NCI-H2081 treated with DMSO at 0.1 percent for 48 hours (cell line): ENCODE results near the gene MSGN1.
"Not testable (repeated sequence)": the region's sequence is repeated elsewhere in the genome, so short reads cannot be mapped to it uniquely, and the experiment has no call there.

Experiments
- DNase-seq: peaks from one replicate; lab custom pipeline; 2025; lab: John Stamatoyannopoulos, UW

The MSGN1 gene

DNA sequence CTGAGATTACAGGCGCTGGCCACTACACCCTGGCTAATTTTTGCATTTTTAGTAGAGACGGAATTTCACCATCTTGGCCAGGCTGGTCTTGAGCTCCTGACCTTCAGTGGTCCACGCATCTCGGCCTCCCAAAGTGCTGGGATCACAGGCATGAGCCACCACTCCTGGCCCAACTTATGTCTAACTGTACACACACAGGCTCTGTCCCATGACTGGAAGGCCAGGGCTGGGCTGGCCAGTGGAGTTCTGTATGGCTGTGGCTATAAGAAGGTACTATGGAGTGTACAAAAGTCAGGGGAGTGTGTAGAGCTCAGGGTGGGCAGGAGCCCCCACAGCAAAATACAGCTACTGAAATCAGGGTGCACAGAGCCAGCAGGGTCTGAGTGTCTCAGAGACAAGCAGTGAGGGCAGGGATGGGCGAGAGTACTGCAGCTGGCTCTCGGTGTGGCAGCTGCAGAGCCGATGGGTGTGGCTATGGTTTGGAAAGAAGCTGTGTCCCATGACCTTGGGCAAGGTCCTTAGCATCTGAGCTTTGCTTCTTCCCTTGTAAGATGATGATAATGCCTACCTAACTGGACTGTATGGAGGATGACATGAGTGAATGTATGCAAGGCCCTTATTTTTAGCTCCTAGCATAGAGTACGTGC is 10.4 kb upstream of the MSGN1 start:
- DNase-seq: no peak

DNA sequence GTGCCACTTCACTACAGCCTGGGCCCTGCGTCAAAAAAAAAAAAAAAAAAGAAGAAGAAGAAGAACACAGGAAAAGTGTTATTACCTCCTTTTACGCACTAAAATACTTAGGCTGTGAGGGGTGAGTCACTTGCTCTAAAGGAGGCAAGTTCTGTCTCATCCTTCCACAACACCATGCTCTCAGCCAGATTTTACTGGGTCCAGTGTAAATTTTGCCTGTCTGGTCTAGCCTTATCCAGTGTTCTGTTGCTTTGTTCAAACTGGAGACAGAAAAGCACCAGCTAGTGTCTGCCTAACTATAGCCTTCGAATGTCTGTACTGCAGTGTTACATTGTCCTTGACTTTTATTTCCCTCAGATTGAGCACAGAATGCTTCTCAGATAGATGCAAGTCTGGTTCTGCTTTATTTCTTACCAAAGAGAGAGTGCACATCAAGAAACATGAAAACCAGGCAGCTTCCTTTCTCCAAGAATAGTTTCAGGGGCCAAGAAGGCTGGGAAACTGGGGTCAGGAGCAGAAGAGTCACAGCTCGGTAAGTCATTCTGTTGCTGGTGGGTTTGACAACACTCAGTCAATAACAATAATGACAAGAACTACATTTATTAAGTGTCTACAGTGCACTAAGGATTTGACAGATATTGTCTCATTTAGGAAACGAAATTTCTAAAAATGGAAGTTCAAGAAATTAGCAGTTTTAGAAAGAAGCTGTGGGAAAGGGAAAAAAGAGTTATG is 3.1 kb upstream of the MSGN1 start:
- DNase-seq: no peak

DNA sequence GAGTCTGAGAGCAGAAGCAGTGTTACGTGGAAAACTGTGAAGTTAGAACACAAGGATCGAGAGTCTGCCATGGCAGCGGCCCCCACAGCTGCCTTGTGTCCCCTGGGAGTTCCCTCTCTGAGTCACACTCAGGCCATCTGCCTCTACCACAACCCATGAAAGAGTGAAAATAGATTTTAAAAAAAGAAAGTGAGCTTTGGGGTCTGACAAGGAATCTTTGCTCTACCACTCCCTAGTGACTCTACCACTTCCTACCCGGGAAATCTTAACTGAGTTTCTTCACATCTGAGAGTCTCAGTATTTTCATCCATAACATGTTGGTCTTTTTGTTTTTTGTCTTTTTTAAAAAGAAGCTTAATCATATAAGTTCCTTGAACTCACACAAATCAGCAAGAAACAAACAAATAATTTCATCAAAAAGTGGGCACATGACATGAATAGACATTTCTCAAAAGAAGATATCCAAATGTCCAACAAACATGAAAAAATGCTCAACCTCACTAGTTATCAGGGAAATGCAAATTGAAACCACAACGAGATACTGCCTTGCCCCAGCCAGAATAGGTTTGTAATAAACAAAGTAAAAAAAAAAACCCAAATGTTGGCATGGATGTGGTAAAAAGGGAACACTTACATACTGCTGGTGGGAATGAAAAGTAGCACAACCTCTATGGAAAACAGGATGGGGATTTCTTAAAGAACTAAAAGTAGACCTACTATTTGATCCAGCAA is 2.4 kb upstream of the MSGN1 start:
- no peak for DNase-seq

DNA sequence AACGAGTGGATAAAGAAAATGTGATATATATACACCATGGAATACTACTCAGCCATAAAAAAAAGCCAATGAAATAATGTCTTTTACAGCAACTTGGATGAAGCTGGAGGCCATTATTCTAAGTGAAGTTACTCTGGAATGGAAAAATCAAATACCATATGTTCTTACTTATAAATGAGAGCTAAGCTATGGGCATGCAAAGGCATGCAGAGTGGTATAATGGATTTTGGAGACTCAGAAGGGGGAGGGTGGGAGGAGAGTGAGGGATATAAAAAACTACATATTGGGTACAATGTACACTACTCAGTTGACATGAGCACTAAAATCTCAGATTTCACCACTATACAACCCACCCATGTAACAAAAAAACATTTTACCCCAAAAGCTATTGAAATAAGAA is 1.7 kb upstream of the MSGN1 start:
- DNase-seq: no peak

DNA sequence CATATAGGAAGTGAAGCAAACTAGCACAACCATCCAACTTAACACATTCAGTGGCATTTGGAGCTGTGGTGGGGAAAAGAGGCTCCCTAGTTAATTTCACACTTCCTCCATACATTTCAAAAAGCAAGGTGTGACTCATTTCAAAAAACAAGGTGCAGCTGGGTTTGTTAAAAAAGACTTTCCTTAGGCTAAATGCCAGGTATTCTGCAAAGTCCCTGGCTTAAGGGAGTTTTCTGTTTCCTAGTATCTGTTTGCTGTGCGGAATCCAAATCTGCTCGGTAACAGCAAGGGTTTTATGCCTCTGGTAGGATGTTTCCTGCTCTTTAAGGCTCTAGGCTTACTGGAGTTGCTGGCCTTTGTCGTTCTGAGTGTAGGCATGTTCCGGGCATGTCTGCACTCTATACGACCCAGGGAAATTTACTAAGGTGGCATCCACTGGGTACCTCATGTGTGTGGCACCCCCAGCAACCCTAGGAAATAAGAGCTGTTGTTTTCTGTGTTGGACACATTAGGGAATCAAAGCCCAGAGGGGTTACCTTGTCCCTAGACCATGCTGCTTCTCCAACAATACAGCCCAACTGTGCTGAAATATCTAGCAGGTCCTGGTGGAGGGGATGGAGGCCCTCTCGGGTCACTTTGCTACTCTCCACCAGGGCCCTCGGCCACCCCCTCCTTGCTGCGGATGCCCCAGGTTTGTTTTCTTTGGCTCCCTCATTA is 634 bp upstream of the MSGN1 start:
- no peak for DNase-seq

DNA sequence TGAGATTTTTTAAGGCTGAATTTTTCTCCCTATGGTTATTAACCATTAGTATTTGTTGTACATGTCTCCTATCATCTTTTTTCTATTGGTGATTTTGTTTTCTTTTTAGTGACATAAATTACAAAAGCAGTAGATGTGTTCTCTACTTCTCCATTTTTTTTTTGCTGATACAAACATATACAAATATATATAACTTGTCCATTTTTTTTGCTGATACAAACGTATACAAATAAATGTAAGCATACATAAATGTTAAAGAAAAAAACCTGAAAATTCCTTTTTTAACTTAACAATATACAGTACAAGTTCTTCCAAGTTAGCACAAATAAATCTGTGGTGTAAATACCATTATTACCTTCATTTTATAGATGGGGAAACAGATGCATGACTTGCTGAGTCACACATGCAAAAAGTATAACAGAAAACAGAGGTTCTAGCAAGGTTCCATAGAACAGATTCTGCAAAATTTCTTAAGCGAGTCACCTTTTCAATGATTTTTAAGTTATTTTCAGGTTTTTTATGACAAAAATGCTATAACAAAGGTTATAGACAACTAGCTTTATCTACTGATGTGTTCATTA is 2.1 kb downstream of the MSGN1 start:
- no peak for DNase-seq

DNA sequence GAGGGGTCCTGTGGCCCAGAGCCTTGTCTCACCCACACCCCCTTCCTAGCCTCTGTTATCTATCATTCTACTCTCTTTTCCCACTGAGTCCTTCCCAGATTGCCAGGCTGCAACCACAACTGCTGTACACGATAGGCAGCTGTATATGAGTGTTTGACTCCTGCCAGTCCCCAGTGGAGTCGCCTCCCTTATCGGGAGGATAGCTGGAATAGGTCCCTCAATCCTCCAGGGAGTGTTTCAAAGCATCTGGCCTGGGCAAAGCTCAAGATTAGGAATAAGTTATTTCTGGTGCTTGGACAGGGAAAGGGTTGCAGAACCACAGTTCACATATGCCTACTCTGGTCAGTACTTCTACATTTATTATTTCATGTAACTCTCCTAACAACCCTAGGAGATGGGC is 4.8 kb downstream of the MSGN1 start:
- no peak for DNase-seq

DNA sequence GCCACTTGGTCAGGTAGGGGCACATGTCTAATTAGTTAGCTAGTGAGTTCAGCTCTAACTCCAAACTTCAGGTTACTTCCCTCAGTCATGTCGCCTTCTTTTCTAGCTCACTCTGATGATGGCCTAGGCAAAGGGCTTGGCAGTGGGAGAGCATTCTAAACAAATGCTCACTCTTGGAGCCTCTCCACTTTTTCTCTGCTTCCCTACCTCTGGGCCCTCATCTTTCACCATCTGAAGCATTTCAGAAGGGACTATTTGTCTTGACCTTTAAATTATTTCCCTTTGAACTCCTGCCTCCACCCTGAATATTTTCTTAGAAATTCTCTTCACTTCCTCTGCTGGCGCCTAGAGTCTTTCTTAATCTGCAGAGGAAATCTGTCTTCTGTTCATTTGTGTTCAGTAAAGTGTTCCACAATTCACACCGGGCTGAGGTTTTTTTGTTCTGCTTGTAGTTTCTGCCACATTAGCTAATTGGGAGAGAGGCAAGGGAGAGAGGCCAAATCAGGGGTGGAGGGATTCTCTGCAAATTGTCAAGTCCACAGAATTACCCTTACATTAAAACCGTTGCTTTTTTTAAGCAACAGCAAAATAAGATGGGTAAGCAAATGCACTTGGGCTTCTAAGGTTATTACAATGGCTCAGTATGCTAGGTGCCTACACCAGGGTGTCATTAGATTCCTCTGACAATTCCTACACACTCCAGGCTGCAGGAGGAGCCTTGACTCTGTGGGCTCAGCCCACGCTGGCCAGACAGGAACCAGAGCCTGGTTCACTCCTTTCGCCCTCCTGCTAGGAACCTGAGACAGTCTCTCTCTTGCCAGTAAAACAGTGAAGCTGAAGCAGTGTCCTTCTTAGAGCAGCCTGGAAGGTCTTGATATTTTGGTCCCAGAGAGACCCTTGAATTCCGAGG is 5.5 kb downstream of the MSGN1 start:
- no peak for DNase-seq

DNA sequence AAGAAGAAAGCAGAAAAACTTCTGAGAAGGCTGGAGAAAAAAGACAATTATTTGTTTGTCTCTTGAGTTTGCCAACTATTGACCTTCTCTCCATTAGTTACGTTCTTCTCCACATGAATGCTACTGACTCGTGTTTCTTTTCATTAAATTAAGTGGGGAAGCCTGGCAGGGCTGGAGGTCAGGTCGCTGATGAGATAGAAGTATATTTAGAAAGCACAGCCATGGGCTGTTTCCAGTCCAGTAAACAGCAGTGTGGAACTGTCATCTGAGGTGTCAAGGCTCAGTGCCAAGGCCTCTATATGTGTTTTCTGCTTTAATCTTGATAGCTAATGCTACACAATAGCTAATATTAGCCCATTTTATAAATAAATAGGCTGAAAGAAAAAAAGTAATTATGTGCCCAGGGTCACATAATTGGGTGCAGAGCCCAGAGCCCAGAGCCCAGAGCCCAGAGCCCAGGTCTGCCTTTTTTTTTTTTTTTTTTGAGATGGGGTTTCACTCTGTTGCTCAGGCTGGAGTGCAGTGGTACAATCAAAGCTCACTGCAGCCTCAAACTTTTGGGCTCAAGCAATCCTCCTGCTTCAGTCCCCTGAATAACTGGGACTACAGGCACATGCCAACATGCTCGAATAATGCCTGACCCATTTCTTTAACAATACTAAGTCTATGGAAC is 6.3 kb downstream of the MSGN1 start:
- no peak for DNase-seq

DNA sequence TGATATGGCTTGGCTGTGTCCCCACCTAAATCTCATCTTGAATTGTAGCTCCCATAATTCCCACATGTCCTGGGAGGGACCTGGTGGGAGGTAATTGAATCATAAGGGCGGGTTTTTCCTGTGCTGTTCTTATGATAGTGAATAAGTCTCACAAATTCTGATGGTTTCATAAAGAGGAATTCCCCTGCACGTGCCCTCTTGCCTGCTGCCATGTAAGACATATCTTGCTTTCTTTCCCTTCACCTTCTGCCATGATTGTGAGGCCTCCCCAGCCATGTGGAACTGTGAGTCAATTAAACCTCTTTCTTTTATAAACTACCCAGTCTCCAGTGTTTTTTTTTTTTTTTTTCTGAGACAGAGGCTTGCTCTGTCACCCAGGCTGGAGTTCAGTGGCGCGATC is 7.4 kb downstream of the MSGN1 start:
- not testable (repeated sequence) for DNase-seq

DNA sequence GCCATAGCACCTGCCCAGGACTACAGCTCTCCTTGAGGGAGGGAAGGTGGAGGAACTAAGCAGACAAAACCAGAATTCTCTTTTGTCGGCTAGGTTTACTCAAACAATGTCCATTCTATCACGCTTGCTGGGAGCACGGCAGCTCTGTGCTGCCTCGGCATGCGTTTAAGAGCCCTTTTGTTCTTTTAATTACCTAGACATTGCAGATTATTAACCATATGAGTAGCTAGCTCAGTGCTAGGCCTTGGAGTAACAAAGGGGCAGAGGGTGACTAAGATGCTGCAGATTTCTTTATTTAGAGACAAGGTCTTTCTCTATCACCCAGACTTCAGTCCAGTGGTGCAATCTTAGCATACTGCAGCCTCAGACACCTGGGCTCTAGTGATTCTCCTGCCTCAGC is 11.1 kb downstream of the MSGN1 start:
- DNase-seq: no peak

DNA sequence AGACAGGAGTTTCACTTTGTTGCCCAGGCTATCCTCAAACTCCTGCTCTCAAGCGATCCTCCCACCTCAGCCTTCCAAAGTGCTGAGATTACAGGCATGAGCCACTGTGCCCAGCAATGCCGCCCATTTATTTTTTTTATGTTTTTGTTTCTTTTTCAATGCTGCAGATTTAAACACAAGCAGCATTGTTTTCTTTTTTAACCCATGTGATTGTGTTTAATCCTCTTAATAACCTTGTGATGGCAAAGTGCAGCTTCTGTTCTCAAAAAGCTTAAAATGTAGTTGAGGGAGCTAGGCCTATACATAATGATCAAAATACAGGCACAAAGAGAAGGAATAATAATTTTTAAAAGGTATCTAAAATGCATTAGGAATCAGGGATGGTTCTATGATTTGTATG is 11.5 kb downstream of the MSGN1 start:
- no peak for DNase-seq

DNA sequence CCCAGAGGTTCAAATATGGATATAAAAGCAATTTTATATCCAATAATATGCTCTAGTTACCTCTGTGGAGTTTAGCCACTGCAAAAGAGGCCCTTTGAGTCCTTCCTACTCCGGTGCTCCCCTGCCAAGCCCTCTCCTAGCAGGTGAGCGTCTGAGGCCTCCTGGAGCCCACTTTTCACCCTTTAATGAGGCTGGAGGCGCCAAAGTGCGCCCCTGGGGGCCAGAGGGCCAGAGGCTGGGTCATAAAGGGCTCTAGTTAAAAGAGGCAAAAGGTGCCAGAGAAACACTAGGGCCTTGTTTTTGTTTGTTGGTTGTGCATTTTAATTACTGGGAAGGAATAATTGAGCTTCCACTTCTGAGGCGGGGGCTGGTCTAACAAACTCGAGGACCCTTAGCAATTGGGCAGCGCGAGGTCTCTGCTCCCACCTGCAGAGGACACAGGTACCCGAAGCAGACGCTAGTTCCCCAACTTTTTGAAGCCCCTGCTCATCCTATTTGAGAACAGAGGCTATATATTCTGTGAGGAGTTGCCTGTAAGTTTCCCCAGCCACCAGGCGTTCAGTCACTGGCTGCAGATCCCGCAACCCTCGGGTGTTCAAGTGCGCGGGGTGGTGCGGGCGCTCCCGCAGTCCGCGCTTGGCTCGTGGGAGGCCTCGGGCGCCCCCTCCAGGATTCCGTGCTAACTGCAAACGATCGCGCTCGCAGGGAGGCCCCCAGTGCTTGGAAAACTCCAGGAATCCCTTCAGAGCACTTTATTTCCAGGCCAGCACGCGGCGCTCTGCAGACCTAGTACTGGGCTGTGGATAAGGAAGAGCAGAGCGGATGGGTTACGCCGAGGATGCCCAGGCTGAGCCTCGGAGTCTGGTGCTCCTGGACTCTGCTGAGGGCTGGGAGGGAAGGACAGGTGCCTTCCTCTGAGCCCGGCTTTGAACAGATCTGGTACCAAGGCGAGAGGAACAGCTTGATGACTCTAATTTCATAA is 14.1 kb downstream of the MSGN1 start:
- no peak for DNase-seq

DNA sequence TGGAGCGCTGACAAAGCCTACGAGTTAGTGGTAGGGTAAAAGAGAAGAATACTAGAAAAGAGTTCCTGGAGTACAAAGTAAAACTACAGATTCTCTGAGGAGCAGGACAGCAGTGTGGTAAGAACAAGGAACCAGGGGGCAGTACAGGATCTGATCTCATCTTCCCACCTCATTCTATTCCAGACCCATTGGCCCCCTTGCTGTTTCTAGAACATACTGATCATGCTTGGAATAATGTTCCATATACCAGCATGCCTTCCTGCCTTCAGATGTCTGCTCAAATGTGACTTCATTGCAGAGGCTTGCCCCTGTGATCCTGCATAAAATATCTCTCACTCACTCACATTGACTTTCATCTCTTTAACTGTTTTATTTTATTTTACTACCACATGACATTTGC is 19.3 kb downstream of the MSGN1 start:
- DNase-seq: no peak

DNA sequence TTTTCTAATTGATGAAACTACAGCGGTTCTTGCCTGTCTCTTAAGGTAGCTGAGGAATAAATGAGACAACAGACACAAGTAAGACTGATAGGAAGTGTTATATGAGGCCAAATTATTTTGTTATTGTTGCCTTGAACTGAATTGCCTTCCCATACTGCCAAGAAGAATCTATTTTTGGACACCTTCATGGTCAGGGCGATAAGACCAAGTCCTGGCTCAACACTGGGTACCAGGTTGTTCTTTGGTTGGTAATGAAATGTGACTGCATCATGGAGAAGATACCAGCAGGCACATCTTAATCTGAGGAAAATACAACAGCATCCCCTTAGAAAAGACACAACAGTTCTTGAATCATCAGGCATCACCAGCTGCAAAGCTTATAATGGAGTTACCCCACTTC is 23.7 kb downstream of the MSGN1 start:
- no peak for DNase-seq

DNA sequence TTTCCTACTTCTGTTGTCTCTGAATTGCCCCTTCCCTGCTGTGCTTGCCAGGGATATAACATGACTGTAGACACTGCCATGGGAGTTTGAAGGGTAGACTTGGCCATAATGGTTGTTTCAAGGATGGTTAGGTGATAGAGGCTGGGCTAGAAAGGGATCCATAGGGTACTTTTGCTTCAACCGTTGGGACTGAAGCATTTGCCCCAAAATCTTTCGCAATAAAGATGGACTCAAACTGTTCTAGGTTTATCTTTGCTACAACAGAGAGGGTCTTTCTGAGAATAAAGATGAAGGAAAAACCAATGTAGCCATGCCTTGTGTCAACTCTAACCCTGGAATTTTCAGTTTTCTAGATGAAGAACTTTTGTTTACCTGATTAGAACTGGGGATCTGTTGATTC is 27.2 kb downstream of the MSGN1 start:
- DNase-seq: no peak

DNA sequence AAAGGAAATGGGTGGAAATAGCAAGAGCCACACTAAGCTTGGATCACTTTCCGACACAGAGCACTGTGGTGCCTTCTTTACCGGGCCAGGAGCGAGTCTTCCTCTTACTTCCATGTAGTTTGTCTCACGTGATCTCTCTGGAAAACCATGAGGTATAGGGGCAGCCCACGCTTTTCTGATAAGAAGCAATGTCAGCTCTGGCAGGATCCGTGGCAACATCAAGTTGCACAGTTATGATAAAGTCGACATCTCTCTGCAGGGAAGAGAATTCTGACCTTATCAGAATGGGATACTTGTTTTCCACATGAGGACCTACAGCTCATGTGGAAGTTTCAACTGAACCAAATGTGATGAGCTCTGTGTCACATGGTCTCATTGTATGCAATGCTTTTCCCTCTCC is 29.5 kb downstream of the MSGN1 start:
- no peak for DNase-seq

DNA sequence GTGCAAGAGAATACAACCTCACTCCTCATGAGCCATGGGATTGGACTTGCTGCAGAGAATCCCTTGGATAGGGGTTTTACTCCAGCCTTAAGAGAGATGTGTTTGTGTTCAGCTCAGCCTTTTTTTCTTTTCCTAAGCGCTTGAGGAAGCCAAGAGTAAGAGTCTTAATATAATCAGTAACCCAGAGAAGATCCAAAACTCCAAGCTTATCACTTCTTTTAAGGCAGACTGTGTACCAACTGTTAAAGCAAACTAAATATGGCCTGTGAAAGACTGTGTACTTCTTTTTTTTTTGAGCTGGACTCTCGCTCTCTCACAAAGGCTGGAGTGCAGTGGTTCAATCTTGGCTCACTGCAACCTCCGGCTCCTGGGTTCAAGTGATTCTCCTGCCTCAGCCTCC is 30.4 kb downstream of the MSGN1 start:
- no peak for DNase-seq

DNA sequence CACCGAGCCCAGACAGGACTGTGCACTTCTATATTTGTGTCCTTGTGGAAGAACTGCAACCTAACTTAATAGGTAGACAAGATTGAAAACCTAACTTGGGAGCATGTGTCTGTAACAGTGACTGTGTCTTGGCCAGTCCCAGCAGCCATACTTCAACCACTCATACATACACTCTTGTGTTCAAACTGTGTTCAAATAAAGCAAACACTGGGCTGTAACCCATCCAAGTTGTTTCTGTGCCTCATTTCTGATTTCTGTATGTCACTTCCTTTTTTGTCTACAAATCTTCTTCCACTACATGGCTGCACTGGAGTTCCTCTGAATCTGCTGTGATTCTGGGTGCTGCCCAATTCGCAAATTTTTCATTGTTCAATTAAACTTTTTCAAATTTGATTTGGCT is 31.0 kb downstream of the MSGN1 start:
- no peak for DNase-seq
